C4-2B (cell line): ENCODE results near the gene CDKAL1.

Experiments
- ZFX ChIP-seq: fragments of 450-650 bp; IDR thresholded peaks from 2 replicates; pipeline ENCODE4 v1.6.1; 2017
- TF ChIP-seq, protein P1 (sequence below): fragments of 450-650 bp; conservative IDR thresholded peaks from 2 replicates; pipeline ENCODE4 v1.5.1; 2017; ENCODE audit warnings: mild to moderate bottlenecking

DNA sequence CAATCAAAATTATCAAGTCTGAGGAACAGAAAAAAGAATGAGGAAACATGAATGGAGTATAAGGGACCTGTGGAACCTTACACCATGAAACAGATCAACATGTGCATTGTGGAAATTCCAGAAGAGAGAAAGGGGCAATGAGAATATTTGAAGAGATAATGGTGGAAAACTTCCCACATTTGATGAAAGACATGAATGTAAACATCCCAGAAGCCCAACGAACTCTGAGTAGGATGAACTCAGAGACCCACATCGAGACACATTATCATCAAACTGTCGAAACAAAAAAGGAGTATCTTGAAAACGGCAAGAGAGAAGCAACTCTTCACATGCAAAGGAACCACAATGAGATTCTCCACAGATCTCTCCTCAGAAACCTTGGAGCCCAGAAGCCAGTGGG lies 371.1 kb downstream of the CDKAL1 start:
- TF ChIP-seq, protein P1, sequence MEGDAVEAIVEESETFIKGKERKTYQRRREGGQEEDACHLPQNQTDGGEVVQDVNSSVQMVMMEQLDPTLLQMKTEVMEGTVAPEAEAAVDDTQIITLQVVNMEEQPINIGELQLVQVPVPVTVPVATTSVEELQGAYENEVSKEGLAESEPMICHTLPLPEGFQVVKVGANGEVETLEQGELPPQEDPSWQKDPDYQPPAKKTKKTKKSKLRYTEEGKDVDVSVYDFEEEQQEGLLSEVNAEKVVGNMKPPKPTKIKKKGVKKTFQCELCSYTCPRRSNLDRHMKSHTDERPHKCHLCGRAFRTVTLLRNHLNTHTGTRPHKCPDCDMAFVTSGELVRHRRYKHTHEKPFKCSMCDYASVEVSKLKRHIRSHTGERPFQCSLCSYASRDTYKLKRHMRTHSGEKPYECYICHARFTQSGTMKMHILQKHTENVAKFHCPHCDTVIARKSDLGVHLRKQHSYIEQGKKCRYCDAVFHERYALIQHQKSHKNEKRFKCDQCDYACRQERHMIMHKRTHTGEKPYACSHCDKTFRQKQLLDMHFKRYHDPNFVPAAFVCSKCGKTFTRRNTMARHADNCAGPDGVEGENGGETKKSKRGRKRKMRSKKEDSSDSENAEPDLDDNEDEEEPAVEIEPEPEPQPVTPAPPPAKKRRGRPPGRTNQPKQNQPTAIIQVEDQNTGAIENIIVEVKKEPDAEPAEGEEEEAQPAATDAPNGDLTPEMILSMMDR, result no peak
- no peak for TF ChIP-seq ZFX
